Measurements from ENCODE around the gene TMEM87A. TPM values are rescaled to one million over a fixed set of nuclear protein-coding genes. Genes with fewer than 3 reads are reported as not detected.

Gene TMEM87A
- total and polyA plus RNA-seq, 2 donors from 2014 or later: 18.8 to 57.3 TPM

DNA sequence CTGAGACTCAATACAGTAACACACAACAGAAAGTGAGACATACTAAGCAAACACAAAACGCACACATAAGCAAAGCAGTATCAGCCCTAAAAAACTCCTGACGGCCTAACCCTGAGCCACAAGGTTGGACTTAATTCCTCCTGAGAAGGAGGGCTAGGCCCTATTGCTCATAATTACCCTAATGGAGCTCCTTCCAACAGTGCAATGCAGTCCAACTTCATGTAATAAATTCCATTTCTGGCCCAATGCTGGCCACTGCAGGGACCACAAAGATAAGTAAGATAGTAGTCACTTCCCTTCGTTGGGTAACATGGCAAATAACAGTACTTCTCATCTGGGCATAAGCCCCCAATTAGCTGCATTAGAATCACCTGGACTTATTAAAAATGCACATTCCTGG lies 69.3 kb downstream of the TMEM87A start:
- FAIRE-seq (no peak), DNase-seq (no peak)
- intact Hi-C loops (cut with DNase I): no loop called here
- Histone ChIP-seq H3K36me3 (ENCODE audit: control insufficient read depth in 2 of 3, insufficient read depth in 3 of 3, low read length in 3 of 3) (no peaks in the 10 kb centered on the region), H3K4me3 (ENCODE audit: low read length in 3 of 3) (no peak overlapping the region), H3K9me3 (ENCODE audit: control insufficient read depth in 2 of 3, insufficient read depth in 1 of 3, low read length in 3 of 3) (no peaks in the 10 kb centered on the region), H3K9ac (ENCODE audit: low read length in 3 of 3) (no peak overlapping the region), H3K4me1 (ENCODE audit: control insufficient read depth in 2 of 3, insufficient read depth in 2 of 3, low read depth in 1 of 3, low read length in 3 of 3) (peaks cover 0 to 14% (median 10%) of the 10 kb centered on the region in 3 donors), H3K27ac (ENCODE audit: low read depth in 2 of 2, low read length in 2 of 2) (no peak overlapping the region), H3K27me3 (ENCODE audit: control insufficient read depth, insufficient read depth, low read length) (no peaks in the 10 kb centered on the region)
- TF ChIP-seq, protein P1, sequence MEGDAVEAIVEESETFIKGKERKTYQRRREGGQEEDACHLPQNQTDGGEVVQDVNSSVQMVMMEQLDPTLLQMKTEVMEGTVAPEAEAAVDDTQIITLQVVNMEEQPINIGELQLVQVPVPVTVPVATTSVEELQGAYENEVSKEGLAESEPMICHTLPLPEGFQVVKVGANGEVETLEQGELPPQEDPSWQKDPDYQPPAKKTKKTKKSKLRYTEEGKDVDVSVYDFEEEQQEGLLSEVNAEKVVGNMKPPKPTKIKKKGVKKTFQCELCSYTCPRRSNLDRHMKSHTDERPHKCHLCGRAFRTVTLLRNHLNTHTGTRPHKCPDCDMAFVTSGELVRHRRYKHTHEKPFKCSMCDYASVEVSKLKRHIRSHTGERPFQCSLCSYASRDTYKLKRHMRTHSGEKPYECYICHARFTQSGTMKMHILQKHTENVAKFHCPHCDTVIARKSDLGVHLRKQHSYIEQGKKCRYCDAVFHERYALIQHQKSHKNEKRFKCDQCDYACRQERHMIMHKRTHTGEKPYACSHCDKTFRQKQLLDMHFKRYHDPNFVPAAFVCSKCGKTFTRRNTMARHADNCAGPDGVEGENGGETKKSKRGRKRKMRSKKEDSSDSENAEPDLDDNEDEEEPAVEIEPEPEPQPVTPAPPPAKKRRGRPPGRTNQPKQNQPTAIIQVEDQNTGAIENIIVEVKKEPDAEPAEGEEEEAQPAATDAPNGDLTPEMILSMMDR (IDR thresholded peaks at IDR 0.05; ENCODE audit: borderline replicate concordance, extremely low read depth, insufficient read depth): no peak

DNA sequence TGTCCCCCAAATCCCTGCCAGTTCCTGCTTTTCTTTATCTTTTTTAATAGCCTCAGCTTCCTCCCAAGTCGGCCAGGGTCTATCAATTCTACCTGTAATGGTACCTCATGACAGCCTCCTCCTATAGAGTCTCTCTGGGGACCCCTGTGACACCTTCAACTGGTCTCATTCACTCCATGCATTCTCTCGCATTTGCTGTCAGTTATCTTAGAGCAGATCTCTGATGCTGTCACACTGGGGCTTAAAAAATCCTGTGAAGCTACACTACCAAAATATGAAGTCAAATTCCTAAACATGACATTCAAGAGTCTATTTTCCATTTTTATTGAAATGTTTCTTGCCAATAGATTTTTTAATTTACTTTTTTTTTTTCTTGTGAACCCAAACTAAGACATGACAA lies 70.6 kb downstream of the TMEM87A start:
- Histone ChIP-seq H3K36me3 (ENCODE audit: control insufficient read depth in 2 of 3, insufficient read depth in 3 of 3, low read length in 3 of 3) (no peaks in the 10 kb centered on the region), H3K9me3 (ENCODE audit: control insufficient read depth in 2 of 3, insufficient read depth in 1 of 3, low read length in 3 of 3) (no peaks in the 10 kb centered on the region), H3K9ac (ENCODE audit: low read length in 3 of 3) (no peak overlapping the region), H3K4me1 (ENCODE audit: control insufficient read depth in 2 of 3, insufficient read depth in 2 of 3, low read depth in 1 of 3, low read length in 3 of 3) (peaks cover 0 to 11% (median 10%) of the 10 kb centered on the region in 3 donors), H3K4me3 (ENCODE audit: low read length in 3 of 3) (no peak overlapping the region), H3K27ac (ENCODE audit: low read depth in 2 of 2, low read length in 2 of 2) (no peak overlapping the region), H3K27me3 (ENCODE audit: control insufficient read depth, insufficient read depth, low read length) (no peaks in the 10 kb centered on the region)
- TF ChIP-seq, protein P1 (IDR thresholded peaks at IDR 0.05; ENCODE audit: borderline replicate concordance, extremely low read depth, insufficient read depth): no peak
- intact Hi-C loops (cut with DNase I): no loop called here
- no peak for DNase-seq
- no peak for FAIRE-seq

- Histone ChIP-seq H3K27me3 (ENCODE audit: control insufficient read depth, insufficient read depth, low read length) (no peaks in the 10 kb centered on the region), H3K4me1 (ENCODE audit: control insufficient read depth in 2 of 3, insufficient read depth in 2 of 3, low read depth in 1 of 3, low read length in 3 of 3) (peaks cover 0 to 5% (median 5%) of the 10 kb centered on the region in 3 donors), H3K9me3 (ENCODE audit: control insufficient read depth in 2 of 3, insufficient read depth in 1 of 3, low read length in 3 of 3) (no peaks in the 10 kb centered on the region), H3K4me3 (ENCODE audit: low read length in 3 of 3) (no peak overlapping the region), H3K9ac (ENCODE audit: low read length in 3 of 3) (no peak overlapping the region), H3K27ac (ENCODE audit: low read depth in 2 of 2, low read length in 2 of 2) (no peak overlapping the region), H3K36me3 (ENCODE audit: control insufficient read depth in 2 of 3, insufficient read depth in 3 of 3, low read length in 3 of 3) (no peaks in the 10 kb centered on the region)
- intact Hi-C loops (cut with DNase I): no loop called here
- no peak for DNase-seq
- TF ChIP-seq, protein P1 (IDR thresholded peaks at IDR 0.05; ENCODE audit: borderline replicate concordance, extremely low read depth, insufficient read depth): no peak
- no peak for FAIRE-seq
Observed at GRCh38 chr15:42201801-42202200, 71.4 kb downstream of the TMEM87A start.

GRCh38 chr15:42199126-42199525 lies 74.1 kb downstream of the TMEM87A start:
- TF ChIP-seq, protein P1 (IDR thresholded peaks at IDR 0.05; ENCODE audit: borderline replicate concordance, extremely low read depth, insufficient read depth): no peak
- intact Hi-C loops (cut with DNase I): no loop called here
- Histone ChIP-seq H3K9ac (ENCODE audit: low read length in 3 of 3) (no peak overlapping the region), H3K27ac (ENCODE audit: low read depth in 2 of 2, low read length in 2 of 2) (no peak overlapping the region), H3K4me3 (ENCODE audit: low read length in 3 of 3) (no peak overlapping the region), H3K9me3 (ENCODE audit: control insufficient read depth in 2 of 3, insufficient read depth in 1 of 3, low read length in 3 of 3) (no peaks in the 10 kb centered on the region), H3K4me1 (ENCODE audit: control insufficient read depth in 2 of 3, insufficient read depth in 2 of 3, low read depth in 1 of 3, low read length in 3 of 3) (no peaks in the 10 kb centered on the region), H3K36me3 (ENCODE audit: control insufficient read depth in 2 of 3, insufficient read depth in 3 of 3, low read length in 3 of 3) (no peaks in the 10 kb centered on the region), H3K27me3 (ENCODE audit: control insufficient read depth, insufficient read depth, low read length) (no peaks in the 10 kb centered on the region)
- FAIRE-seq (no peak), DNase-seq (no peak)

All from kidney (tissue), 14 donors.